PC-3 (cell line): ENCODE results near the gene PCBP1.

Experiments
- CTCF ChIP-seq: fragments of 300-600 bp; sonication (generic); conservative IDR thresholded peaks from 2 replicates; pipeline ENCODE4 v1.5.1; 2017; ENCODE audit warnings: antibody characterized with exemption, low read depth, mild to moderate bottlenecking, low read length
- EZH2 ChIP-seq: fragments of 300-600 bp; sonication (generic); IDR thresholded peaks from one replicate; pipeline ENCODE4 v1.6.1; 2017; ENCODE audit warnings: antibody characterized with exemption, mild to moderate bottlenecking, low read length; ENCODE audit not compliant: unreplicated experiment
- EZH2phosphoT487 ChIP-seq: fragments of 300-600 bp; sonication (generic); IDR thresholded peaks from 2 replicates; pipeline ENCODE4 v1.6.1; 2018; ENCODE audit warnings: mild to moderate bottlenecking, antibody characterized with exemption, low read length, borderline replicate concordance

GRCh38 chr2:70118798-70119454, 31.6 kb downstream of the PCBP1 start:
- TF ChIP-seq CTCF (no peak), EZH2 (no peak), EZH2phosphoT487 (no peak)
